Pancreas (tissue), 10 donors: Measurements from ENCODE around the gene TRAF3. TPM values are rescaled to one million over a fixed set of nuclear protein-coding genes. Genes with fewer than 3 reads are reported as not detected.

Experiments used
- ATAC-seq, 4 donors: fragments of 200-7000 bp; cut with Tn5 transposase; one replicate each; pipeline versions ENCODE4 v1.8.0 to v1.9.1; 2020; ENCODE audit warnings: mild to moderate bottlenecking in 4 of 4, moderate library complexity in 4 of 4
- DNase-seq, 6 donors: peaks; one replicate each; pipeline ENCODE4 v3.0.0-alpha.2; 2020
- FAIRE-seq: peaks from 2 replicates; lab custom pipeline; 2012; peaks lifted over from hg19 to GRCh38; lab: Jason Lieb, UNC
- H3K27ac ChIP-seq, 4 donors: fragments of 200-600 bp; sonication (generic); 1 replicate in 3 of 4; 2 replicates in 1 of 4; pipeline versions ENCODE4 v1.5.0 to v1.8.0; 2020
- H3K27me3 ChIP-seq, 4 donors: fragments of 200-600 bp; one replicate each; pipeline ENCODE4 v1.8.0; 2021
- H3K36me3 ChIP-seq, 3 donors: fragments of 200-600 bp; sonication (generic) in 1 of 3; one replicate each; pipeline versions ENCODE4 v1.5.0 to v1.8.0; 2020 to 2021
- H3K4me1 ChIP-seq, 3 donors: fragments of 200-600 bp; one replicate each; pipeline ENCODE4 v1.8.0; 2021
- H3K4me3 ChIP-seq, 4 donors: fragments of 200-600 bp; sonication (generic) in 2 of 4; one replicate each; pipeline versions ENCODE4 v1.5.0 to v1.8.0; 2020 to 2021
- H3K9me3 ChIP-seq, 4 donors: fragments of 200-600 bp; one replicate each; pipeline ENCODE4 v1.8.0; 2021
- WGBS, 2 donors: extraction: QIAGEN DNeasy Blood & Tissue Kit; methylation state at CpG; one replicate each; pipeline ENCODE4 v1.1.7; 2013; 5-methylcytosine and 5-hydroxymethylcytosine counted together
- intact Hi-C, 3 donors: fragments of 100-400 bp; cut with DNase I; formaldehyde crosslinking; loops; one replicate each; pipeline versions ENCODE4 v1.11.1 to v1.14.2; 2022
- polyA plus RNA-seq, 2 donors: library from polyadenylated mRNA; stranded (reverse); fragments of 200-250 nt; gene quantifications; one replicate each; pipeline ENCODE4 v1.2.3, GENCODE V29; 2013
- total RNA-seq, 6 donors: library from RNA; stranded (reverse); fragmentation: NEBNext Ultra II Directional in 4 of 6; extraction: Animal tissue kit (Norgen Biotek cat#: 25700) in 4 of 6; gene quantifications; one replicate each; pipeline versions ENCODE4 v1.2.1 to v1.2.4, GENCODE V29; 2021 to 2023
- TF ChIP-seq, protein P1 (sequence below), 4 donors: fragments of 200-600 bp; sonication (generic) in 3 of 4; IDR thresholded peaks; one replicate each; pipeline versions ENCODE4 v1.5.0 to v1.8.0; 2021; ENCODE audit warnings: antibody characterized with exemption in 4 of 4
- donor health status: healthy with polysubstance abuse.
- donor health status: DM: no; HTN: no; CAD: no; lungs with moderate emphysema.
- donor health status: DM: no; HTN: no; CAD: no.
- donor health status: control.
- donor health status: control.
- donor health status: Bipolar disorder and iron deficiency.
- donor health status: DM: yes; HTN: yes; CAD: no.
- donor health status: DM: no; HTN: no; CAD: no.
- donor health status: DM: no; HTN: no; CAD: no.
- donor health status: DM: yes; HTN: yes; CAD: no.

Gene TRAF3
- total and polyA plus RNA-seq, 8 donors: 3.6 to 14.7 (median 6.1) TPM

DNA sequence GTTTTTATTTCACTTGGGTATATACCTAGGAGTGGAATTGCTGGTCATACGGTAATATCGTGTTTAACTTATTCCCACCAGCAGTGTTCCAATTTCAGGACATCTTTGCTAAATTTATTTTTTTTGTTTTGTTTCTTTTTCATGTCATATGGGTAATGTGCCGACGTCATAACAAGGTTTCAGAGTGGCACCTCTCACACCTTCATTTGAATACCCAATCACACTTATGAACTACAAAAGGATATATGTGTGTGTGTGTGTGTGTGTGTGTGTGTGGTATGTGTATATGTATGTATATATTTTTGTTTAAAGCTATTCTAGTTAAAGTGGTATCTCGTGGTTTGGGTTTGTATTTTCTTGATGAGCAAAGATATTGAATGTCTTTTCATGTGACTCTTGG is 12.1 kb downstream of the TRAF3 start:
- intact Hi-C loops: no loop called here
- Histone ChIP-seq H3K27me3 (no peaks in the 10 kb centered on the region), H3K4me3 (no peak overlapping the region), H3K9me3 (no peaks in the 10 kb centered on the region), H3K4me1 (no peaks in the 10 kb centered on the region), H3K36me3 (no peaks in the 10 kb centered on the region), H3K27ac (no peak overlapping the region)
- WGBS, 2 donors: 91 to 94% methylated on average over 5 of the region's 5 CpGs
- TF ChIP-seq, protein P1, sequence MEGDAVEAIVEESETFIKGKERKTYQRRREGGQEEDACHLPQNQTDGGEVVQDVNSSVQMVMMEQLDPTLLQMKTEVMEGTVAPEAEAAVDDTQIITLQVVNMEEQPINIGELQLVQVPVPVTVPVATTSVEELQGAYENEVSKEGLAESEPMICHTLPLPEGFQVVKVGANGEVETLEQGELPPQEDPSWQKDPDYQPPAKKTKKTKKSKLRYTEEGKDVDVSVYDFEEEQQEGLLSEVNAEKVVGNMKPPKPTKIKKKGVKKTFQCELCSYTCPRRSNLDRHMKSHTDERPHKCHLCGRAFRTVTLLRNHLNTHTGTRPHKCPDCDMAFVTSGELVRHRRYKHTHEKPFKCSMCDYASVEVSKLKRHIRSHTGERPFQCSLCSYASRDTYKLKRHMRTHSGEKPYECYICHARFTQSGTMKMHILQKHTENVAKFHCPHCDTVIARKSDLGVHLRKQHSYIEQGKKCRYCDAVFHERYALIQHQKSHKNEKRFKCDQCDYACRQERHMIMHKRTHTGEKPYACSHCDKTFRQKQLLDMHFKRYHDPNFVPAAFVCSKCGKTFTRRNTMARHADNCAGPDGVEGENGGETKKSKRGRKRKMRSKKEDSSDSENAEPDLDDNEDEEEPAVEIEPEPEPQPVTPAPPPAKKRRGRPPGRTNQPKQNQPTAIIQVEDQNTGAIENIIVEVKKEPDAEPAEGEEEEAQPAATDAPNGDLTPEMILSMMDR (IDR thresholded peaks at IDR 0.05): no peak
- DNase-seq (no peak), ATAC-seq (no peak), FAIRE-seq (no peak)

DNA sequence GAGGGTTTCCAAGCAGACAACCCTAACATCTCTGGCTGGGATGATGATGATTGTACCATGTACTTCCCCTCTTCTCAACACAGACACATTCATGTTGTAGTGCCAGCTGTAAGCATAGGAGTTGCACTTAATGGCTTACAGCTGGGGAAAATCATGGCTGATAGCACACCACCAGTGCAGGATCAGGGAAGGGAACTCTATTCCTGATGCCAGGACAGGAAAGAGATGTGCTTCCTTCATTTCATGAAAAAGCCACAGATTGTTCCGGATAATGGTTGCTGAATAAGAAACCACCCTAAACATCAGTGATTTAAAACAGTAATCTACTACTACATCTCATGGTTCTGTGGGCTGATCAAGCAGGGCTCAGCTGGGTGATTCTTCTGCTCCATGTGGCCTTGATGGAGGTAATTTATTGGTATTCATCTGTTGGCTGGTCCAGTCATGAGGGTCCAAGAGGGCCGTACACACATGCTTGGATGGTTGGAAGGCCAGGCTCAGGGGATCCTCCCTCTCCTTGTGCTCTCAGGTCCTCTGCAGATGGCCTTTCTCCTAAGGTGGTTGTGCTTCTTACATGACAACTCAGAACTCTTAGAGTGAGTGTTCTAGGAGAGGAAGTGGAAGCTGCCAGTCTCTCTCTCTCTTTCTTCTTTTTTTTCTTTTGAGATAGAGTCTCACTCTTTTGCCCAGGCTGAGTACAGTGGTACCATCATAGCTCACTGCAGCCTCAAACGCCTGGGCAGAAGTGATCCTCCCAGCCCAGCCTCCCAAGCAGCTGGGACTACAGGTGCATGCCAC is 16.5 kb downstream of the TRAF3 start:
- no peak for DNase-seq
- WGBS, 2 donors: 91 to 95% methylated on average over 3 of the region's 3 CpGs
- intact Hi-C loops: no loop called here
- TF ChIP-seq, protein P1 (IDR thresholded peaks at IDR 0.05): no peak
- no peak for FAIRE-seq
- H3K27me3 ChIP-seq: no peaks in the 10 kb centered on the region
- no peak overlapping the region for H3K27ac ChIP-seq
- no peaks in the 10 kb centered on the region for H3K36me3 ChIP-seq
- ATAC-seq: no peak
- no peaks in the 10 kb centered on the region for H3K9me3 ChIP-seq
- H3K4me1 ChIP-seq: peaks cover 0 to 8% (median 0%) of the 10 kb centered on the region in 3 donors
- H3K4me3 ChIP-seq: no peak overlapping the region

DNA sequence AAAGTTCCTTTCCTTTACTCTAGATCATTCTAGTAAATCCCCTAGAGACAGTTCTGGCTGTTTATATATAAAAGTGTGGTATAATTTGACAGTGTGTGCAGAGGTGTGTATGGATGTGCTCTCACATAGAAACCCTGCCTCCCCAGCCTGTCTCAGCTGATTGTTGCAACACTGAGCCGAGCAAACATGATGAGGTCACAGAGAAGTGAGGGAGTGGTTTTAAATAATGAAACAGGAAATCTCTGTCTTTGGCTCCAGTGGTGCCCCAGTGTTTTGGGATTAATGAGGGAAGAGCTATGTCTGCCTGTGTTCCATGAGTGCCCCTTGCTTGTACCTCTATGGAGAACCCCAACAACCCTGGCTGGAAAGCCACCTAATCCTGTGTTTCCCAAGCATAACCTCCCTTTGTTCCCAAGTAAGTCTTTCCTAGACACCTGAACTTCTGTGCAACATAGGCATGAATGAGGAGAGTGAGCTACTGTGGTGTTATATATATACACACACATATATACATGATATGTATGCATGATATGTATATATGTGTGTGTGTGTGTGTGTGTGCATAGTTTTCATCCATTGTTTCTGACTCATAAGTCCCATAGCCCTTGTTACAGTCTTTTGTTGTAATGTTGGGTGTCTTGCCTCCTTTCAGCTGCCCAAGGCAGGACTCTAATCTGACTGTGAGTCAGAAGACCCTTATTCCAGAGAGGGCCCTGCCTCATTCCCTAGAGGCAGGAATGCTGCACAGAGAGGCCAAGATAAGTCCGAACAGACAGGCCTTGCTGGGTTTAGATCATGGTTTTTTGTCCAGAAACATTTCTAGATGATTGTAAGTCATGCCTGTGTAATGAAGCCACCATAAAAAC is 18.0 kb downstream of the TRAF3 start:
- Histone ChIP-seq H3K9me3 (no peaks in the 10 kb centered on the region), H3K4me1 (peaks cover 0 to 8% (median 0%) of the 10 kb centered on the region in 3 donors), H3K27me3 (no peaks in the 10 kb centered on the region), H3K36me3 (no peaks in the 10 kb centered on the region), H3K4me3 (no peak overlapping the region), H3K27ac (peak overlapping the region in 2 of 4 donors; percentile 55 to 65)
- DNase-seq: peak in 3 of 6 donors; percentile 22 to 54 (median 40)
- 47 to 51% methylated on average over 2 of the region's 2 CpGs for WGBS, 2 donors
- intact Hi-C loops: no loop called here
- peak; percentile 81 to 97 (median 96) for ATAC-seq
- TF ChIP-seq, protein P1 (IDR thresholded peaks at IDR 0.05): no peak
- FAIRE-seq: no peak

DNA sequence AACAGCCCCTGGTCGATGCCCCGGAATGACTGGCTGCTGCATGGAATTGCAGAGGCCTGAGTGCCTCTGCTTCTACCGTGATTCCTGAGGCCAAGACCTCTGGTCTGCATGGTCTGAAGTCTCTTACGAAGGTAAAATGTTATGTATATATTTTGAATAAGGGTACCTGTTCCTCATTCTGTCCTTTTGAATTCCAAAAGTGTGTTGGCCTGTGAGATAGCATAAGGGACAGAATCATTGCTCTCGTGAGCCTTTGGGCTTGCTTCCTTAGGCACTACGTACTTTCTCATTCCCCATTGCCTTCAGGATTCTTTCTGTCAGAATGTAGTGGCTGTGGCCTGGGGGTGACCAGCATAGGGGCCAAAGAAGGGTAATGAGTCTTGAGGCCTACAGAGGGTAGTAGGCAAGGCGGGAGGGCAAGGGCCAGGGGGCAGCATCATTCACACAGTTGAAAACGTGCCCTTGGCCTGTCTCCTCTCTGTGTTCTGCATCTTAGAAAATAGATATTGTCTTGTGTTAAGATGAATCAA is 19.5 kb downstream of the TRAF3 start:
- Histone ChIP-seq H3K4me3 (no peak overlapping the region), H3K27ac (no peak overlapping the region), H3K27me3 (no peaks in the 10 kb centered on the region), H3K4me1 (peaks cover 0 to 8% (median 0%) of the 10 kb centered on the region in 3 donors), H3K36me3 (no peaks in the 10 kb centered on the region), H3K9me3 (no peaks in the 10 kb centered on the region)
- no peak for FAIRE-seq
- 86 to 94% methylated on average over 8 of the region's 8 CpGs for WGBS, 2 donors
- ATAC-seq: no peak
- TF ChIP-seq, protein P1 (IDR thresholded peaks at IDR 0.05): no peak
- intact Hi-C loops: no loop called here
- DNase-seq: no peak
